ACHN (cell line): ENCODE measurements around the gene ATR.
"Not testable (repeated sequence)": the region's sequence is repeated elsewhere in the genome, so short reads cannot be mapped to it uniquely, and the experiment has no call there.

Experiments
- DNase-seq: peaks from one replicate; pipeline ENCODE4 v3.0.0-alpha.2; 2015
- in situ Hi-C: cut with HindIII; loops from 2 replicates; pipeline ENCODE4 v1.10.0; 2017; ENCODE audit warnings: low sequenced_read_pairs, low pct_ligation_motif_present, low pct_unique_long_range_greater_than_20kb

ATR gene

DNA sequence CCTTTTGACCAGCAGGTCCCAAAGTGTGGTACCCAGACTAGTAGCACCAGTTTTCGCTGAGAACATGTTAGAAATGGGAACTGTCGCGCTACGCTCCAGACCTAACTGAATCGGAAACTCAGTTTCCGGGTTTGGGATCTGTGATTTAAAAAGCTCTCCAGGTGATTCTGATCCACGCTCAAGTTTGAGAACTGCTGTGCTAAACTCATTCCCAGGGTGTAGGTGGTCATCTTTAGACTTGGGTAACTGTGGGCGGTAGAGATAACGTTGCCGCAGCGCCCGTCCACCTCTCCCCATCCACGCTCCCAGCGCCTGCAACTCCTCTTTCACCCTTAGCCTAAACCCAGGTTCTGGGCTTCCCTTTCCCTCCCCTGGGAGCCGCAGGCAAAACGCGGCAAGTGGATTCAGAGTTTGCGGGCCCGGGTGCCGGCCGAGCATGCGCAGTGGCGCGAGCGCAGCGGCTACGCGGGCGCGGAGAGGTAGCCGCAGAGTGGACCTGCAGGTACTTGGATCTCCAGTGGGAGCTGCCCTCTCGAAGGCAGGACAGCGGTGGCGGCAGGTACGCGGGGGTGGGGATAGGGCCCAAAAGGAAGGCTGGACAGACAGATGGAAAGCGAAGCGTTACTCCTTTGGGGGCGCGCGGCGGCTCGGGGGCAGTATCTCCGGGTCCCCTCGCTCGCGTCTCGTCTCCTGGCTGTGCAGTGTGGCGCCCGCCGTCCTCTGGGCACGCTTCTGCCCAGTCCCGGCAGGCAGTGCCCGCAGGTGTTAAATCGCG, 17.6 kb upstream of the ATR start, which contains the start of gene PLS1:
PLS1 (plus strand) TSS at position 443 of the 775 bp plus-strand sequence. CDS start 67,845 bp downstream, outside the sequence.
- in situ Hi-C loops, result no loop called here
- peak; percentile 90 for DNase-seq

DNA sequence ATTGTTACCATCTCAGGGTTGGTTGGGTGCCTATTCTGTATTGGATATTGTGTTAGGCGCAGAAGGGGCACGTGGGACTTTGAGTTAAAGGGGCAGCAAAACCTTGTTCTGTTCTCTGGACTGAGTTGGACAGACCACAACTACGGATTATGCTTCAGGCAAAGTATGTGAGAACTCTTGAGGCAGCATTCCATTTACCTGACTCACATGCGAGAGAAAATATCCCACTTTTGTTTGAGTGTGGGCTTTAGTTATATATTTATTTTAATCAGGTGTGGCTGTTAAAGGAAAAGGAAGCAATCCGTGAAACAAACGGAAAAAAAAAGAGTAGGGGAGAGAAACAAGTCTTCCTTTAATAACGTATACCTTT, 17.0 kb upstream of the ATR start:
- in situ Hi-C loops, result no loop called here
- DNase-seq, result peak; percentile 95

DNA sequence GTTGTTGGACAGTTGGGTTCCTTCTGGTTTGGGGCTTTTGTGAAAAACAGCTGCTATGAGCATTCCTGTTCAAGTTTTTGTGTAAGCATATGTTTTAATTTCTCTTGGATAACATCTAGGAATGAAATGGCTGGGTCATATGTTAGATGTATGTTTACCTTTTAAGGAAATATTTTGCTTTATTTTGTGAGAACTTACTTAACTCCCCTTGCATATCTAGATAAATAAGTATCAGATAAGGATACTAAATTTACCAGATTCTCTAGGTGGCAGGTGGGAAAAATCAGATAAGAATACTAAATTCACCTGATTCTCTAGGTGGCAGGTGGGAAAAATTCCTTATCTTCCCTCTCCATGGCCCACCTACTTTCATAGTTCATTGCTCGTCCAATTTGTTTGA, 16.6 kb upstream of the ATR start:
- no peak for DNase-seq
- in situ Hi-C loops, result no loop called here

DNA sequence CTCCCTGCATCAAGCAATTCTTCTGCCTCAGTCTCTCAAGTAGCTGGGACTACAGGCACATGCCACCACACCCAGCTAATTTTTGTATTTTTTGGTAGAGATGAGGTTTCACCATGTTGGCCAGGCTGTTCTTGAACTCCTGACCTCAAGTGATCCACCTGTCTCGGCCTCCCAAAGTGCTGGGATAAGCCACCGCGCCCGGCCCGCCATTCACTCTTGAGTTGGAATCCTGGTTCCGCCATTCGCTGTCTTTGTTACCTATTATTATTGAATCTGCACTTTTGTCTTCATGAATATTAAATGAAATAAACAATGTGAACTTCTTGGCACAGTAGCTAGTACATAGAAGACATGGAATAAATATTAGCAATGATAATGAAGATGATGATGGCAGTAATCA, 13.7 kb upstream of the ATR start:
- DNase-seq, in situ Hi-C loops: not testable (repeated sequence)

DNA sequence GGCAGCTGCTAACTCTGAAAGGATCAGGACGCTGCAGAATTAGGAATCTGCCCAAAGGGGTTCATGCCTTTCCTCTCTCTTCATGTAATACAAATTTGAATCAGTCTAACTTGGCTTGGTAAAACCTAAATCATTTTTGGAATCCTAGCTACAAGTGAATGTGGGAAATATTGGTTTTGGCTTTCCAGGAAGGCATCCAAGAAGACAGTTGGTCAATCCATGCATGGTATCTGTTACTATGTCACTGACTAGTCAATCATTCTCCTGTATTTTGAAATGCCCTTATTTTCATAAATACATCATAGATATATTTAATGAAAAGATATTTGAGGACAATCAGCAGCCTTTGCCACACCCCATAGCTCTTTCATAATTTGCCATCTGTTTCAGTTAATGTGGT, 10.2 kb upstream of the ATR start:
- in situ Hi-C loops, result no loop called here
- DNase-seq, result no peak

DNA sequence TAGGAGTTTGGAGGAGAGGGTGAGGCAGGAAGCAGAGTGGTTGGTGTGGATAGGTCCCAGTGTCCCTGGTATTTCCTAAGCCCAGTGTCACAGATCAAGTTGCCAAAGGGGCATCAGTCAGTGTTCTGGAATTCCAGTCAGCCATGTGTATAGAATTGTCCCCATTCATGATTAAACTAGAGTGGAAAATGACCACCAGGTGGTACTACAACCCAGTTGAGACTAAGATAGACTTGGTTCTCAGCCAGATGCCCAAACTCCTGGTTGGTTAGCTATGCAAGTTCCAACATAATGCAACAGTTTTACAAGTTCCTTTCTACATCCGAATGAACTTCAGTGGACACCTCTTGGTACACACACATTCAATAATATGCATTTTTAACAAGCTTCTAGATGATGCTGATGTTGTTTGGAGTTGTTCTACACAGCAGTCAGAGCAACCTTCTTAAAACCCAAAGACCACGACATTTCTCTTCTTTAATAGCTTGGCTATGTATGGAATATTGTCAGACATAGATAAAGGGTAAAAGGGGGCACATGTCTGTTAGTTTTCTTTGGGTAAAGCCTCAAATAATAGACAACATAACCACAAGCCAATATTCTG, 8.4 kb upstream of the ATR start:
- peak; percentile 79 for DNase-seq
- in situ Hi-C loops, result no loop called here

DNA sequence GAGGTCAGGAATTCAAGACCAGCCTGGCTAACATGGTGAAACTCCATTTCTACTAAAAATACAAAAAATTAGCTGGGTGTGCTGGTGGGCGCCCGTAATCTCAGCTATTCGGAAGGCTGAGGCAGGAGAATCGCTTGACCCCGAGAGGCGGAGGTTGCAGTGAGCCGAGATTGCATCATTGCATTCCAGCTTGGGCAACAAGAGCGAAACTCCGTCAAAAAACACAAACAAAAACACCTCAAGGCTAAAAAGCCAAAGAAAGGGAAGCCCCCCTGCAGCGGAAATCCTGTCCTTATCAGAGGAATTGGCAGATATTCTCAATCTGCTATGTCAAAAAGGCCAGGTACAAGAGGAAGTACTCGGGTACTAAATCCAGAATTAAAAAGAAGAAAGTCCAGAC, 2.5 kb upstream of the ATR start:
- in situ Hi-C loops, DNase-seq: not testable (repeated sequence)

DNA sequence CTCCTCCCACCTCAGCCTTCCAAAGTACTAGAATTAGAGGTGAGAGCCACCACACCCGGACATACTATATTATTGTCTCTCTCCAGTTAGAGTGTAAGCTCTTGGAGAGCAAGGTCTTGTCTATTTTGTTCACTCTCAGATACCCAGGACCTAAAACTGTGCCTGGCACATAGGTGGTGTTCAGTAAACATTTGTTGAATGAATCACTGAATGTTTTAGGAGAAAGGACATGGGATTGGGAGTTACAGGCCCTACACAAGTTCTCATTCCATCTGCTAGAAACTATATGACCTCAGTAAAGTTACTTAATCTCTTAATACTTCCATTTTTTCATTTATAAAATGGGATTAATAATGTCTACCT, 1.5 kb upstream of the ATR start:
- DNase-seq, result no peak
- in situ Hi-C loops, result no loop called here

DNA sequence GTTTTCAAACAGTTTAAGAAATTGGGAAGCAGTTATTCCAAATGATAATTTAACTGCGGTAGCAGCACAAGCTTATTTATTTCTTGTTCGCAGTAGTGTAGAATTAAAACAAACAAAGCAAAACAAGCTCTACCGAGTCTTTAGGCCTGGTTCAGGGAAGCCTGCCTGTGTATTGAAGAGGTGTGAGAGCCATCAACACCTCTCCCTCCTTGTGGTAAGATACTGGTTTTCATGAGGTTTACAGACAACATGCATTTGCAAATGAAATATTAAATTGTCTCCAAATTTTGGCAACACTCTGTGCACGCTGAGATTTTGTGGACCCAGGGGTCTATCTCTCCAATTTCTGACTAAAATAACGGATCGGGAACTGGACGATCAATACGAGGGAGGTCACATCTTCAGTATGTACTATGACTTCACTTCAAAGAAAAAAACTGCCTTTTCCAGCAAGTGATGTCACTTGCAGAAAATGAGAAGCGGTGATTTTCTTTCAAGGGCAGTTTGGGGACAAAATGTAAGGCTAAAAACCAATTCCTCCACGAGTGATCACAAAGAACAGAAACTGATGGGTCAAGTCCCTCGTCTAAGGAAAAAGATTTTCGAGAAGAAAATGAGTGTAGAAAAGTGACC, 721 bp downstream of the ATR start:
- in situ Hi-C loops, result no loop called here
- peak; percentile 39 for DNase-seq

DNA sequence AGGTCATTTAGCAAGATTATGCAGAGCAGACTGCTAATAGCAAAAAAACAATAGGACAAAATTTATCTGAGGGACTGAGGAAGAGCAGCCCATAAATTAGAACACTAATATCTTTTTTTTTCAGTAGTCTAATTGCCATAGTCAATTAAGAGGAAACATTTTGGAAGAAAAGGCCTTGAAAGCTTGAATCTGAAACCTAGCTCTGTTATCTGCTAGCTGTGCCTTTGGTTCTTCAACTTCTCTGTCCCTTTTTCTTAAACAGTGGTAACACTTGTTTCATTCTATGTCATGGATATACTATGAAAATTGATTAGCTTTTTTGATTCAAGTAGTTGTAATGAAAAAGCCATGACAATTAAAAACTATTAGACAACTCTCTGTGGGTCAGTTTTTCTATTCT, 1.7 kb downstream of the ATR start:
- in situ Hi-C loops, result no loop called here
- DNase-seq, result no peak

DNA sequence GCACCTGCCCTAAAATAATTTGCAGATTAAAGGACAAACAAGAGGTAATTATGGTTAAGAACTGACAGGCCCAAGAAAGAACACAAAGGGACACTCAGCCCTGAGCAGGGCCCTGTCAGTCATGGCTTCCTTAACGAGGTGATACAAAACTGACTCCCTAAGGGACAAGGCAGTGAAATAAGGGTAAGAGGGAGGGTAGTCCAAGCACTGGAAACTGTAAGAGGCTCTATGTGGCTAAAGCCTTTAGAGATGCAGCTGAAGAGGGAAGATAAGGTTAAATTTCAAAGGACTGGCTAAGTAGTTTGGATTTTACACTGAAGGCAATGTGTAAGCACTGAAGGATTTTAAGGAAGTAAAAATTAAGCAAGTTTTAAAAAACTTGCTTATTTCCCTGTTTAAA, 3.9 kb downstream of the ATR start:
- in situ Hi-C loops, result no loop called here
- DNase-seq, result no peak

DNA sequence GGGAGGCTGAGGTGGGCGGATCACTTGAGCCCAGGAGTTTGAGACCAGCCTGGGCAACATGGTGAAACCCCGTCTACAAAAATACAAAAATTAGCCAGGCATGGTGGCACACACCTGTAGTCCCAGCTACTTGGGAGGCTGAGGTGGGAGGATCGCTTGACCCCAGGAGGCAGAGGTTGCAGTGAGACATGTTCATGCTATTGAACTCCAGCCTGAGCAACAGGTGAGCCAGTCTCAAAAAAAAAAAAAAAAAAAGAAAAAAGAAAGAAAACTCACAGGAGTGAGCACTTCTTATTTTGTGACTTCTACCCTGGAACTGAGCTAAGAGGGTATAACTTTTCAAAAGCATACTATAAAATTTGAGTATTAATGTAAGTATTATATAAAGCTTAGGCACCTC, 4.3 kb downstream of the ATR start:
- not testable (repeated sequence) for DNase-seq

DNA sequence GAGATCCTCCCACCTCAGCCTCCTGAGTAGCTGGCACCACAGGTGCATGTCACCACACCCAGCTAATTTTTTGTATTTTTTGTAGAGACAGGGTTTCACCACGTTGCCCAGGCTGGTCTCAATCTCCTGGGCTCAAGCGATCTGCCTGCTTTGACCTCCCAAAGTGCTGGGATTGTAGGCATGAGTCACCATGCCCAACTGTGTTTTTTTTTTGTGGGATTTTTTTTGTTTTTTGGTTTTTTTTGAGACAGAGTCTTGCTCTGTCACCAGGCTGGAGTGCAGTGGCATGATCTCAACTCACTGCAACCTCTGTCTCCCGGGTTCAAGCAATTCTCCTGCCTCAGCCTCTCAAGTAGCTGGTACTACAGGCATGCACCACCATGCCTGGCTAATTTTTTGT, 9.1 kb downstream of the ATR start:
- in situ Hi-C loops, result not testable (repeated sequence)

More for the DNA sequence above, 4.3 kb downstream of the ATR start:
- in situ Hi-C loops, result not testable (repeated sequence)

DNA sequence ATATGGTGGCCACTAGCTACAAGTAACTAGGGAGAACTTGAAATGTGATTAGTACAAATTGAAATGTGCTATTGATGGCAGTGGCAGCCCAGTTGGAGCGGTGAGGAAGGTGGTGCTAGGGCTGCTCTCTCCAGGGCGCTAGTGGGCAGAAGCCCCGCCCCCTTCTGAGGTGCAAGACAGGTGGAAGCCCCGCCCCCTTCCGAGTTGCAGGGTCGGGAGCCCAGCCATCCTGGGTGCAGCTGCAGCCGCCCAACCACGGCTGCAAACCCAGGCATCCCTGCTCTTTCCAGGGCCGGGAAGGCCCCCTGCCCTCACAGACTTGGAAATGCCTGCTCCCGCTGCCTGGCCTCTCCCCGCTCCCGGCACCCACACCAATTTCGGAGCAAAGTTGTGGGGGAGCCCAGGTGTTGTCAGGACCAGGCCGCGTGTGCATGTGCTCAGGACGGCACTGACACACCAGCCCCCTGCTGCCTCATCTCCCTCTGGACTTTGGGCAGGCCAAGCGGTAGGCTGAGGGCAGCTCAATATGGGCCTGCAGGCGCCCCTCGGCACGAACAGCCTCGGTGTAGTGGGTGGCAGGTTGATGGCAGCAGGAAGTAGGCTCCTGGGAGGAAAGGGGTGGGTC, 10.0 kb downstream of the ATR start:
- no peak for DNase-seq
- in situ Hi-C loops, result no loop called here

More for the DNA sequence above, 9.1 kb downstream of the ATR start:
- DNase-seq, result not testable (repeated sequence)

DNA sequence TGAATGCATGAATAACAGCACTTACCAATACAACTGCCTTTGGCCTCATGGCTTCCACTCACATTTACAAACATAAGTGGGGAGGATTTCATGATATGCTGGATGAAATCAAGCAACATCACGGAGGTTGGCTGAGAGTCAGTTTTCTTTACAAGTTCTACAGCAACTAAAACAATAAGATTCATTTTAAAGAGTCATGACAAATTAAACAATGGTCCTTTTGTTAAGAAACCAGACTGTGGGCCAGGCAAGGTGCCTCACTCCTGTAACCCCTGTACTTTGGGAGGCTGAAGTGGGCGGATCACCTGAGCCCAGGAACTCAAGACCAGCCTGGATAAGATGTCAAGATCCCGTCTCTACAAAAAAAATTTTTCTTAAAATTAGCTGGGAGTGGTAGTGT, 12.4 kb downstream of the ATR start:
- in situ Hi-C loops, result no loop called here
- no peak for DNase-seq

DNA sequence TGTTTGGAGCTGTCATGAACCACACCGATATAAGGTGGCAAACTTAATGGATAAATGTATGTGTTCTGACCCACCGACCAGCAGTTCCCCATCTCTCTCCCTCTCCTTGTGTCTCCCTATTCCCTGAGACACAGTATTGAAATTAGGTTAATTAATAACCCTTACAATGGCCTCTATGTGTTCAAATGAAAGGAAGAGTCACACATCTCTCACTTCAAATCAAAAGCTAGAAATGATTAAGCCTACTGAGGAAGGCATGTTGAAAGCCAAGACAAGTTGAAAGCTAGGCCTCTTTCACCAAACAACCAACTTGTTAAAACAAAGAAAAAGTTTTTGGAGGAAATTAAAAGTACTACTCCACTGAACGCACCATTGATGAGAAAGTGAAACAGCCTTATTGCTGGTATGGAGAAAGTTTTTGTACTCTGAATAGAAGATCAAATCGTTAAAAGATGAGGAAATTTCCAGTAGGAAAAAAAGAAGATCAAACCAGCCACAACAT, 15.0 kb downstream of the ATR start:
- in situ Hi-C loops, result no loop called here

DNA sequence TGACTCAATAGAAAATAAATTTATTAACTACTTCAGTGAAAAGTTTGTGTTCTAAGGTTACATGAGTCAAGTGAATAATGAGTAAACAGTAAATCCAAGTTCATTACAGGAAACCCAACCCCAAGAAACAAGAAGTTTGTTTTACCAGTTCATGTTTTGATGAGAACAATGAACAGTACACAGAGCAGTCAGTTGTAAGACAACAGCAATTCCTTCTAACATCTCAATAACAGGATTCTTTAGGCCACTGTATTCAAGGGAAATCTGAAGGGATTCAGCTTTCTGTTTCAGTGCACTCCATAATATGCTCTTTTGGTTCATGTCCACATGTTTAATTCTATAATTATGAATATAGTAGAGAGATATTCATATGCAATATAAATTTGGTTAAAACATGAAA, 18.4 kb downstream of the ATR start:
- in situ Hi-C loops, result no loop called here
- no peak for DNase-seq

More for the DNA sequence above, 15.0 kb downstream of the ATR start:
- DNase-seq, result no peak

DNA sequence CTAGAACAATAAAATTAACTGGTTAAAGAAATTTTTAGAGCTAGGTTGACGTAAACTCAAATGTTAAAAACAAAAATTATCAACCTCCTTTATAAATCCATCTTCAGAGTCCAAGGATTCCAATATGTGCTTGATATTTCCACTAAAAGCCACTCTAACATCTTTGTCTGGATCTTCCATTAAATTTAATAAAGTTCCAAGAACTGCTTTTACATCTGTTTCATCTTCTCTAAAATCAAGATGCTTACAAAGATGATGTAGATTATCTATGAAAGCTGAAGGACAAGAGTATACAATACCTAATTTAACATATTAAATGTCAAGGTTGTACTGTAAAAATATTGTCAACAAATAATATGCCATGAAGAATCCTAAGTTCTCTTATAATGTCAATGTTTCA, 24.8 kb downstream of the ATR start:
- in situ Hi-C loops, result no loop called here
- no peak for DNase-seq

DNA sequence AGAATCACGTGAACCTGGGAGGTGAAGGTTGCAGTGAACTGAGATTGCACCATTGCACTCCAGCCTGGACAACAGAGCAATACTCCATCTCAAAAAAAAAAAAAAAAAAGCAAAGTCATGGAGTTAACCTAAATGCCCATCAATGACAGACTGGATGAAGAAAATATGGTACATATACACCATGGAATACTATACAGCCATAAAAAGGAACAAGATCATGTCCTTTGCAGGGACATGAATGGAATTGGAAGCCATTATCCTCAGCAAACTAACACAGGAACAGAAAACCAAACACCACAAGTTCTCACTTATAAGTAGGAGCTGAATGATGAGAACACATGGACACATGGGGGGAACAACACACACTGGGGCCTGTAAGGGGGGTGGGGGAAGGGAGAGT, 26.0 kb downstream of the ATR start:
- in situ Hi-C loops, DNase-seq: not testable (repeated sequence)
